Fibroblast of lung (primary cell): Measurements from ENCODE around the gene PLXNA4.

Experiments used
- EZH2 ChIP-seq: IDR thresholded peaks from 2 replicates; pipeline ENCODE4 v1.5.1; 2012; ENCODE audit warnings: low read length, control low read depth, mild to moderate bottlenecking; ENCODE audit errors: missing control alignments
- TF ChIP-seq, protein P1 (sequence below), 2 donors: IDR thresholded peaks in 1 of 2; conservative IDR thresholded peaks in 1 of 2; 1 replicate in 1 of 2; 2 replicates in 1 of 2; pipeline ENCODE4 v1.5.1; 2011 to 2012; ENCODE audit warnings: low read length in 2 of 2, control low read depth in 1 of 2, inconsistent platforms in 1 of 2, low read depth in 1 of 2, mild to moderate bottlenecking in 1 of 2

DNA sequence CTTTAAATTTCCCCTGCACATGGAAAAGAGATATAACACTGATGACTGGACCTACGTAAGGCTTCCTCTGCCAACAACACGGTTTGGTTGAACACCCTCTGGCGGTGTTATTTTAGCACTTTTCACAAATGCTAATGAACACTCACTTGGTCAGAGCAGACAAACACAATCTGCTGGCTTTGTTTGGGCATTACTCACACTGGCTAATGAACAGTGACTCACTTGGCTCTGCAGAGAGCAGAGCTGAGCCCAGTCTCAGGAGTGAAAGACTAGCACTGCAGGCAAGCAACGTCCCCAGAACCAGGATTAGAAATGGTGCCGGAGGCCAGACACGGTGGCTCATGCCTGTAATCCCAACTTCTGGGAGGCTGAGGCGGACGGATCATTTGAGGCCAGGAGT, 430.8 kb downstream of the PLXNA4 start:
- TF ChIP-seq, protein P1, sequence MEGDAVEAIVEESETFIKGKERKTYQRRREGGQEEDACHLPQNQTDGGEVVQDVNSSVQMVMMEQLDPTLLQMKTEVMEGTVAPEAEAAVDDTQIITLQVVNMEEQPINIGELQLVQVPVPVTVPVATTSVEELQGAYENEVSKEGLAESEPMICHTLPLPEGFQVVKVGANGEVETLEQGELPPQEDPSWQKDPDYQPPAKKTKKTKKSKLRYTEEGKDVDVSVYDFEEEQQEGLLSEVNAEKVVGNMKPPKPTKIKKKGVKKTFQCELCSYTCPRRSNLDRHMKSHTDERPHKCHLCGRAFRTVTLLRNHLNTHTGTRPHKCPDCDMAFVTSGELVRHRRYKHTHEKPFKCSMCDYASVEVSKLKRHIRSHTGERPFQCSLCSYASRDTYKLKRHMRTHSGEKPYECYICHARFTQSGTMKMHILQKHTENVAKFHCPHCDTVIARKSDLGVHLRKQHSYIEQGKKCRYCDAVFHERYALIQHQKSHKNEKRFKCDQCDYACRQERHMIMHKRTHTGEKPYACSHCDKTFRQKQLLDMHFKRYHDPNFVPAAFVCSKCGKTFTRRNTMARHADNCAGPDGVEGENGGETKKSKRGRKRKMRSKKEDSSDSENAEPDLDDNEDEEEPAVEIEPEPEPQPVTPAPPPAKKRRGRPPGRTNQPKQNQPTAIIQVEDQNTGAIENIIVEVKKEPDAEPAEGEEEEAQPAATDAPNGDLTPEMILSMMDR (conservative IDR thresholded peaks at IDR 0.05 in 1 of 2, IDR thresholded peaks at IDR 0.05 in 1 of 2; ENCODE audit: low read depth in 1 of 2, low read length in 2 of 2): no peak
- TF ChIP-seq EZH2: no peak
